ENCODE data around the gene MNX1. TPM values are rescaled to one million over a fixed set of nuclear protein-coding genes. Genes with fewer than 3 reads are reported as not detected.

MNX1 gene
- total RNA-seq, 1 donor from 2014 or later, result 3.4 TPM

GRCh38 chr7:156975620-156976019 is 34.8 kb downstream of the MNX1 start:
- no peak for DNase-seq (ENCODE audit: low spot score)

GRCh38 chr7:156969972-156970420 is 40.5 kb downstream of the MNX1 start:
- peak; percentile 22 for DNase-seq (ENCODE audit: low spot score)

GRCh38 chr7:156968183-156968582 is 42.3 kb downstream of the MNX1 start:
- no peak for DNase-seq (ENCODE audit: low spot score)

GRCh38 chr7:156966387-156966786 is 44.1 kb downstream of the MNX1 start:
- DNase-seq (ENCODE audit: low spot score), result no peak

- no peak for DNase-seq (ENCODE audit: low spot score)
Measured at GRCh38 chr7:156964971-156965370, 45.5 kb downstream of the MNX1 start.

- DNase-seq (ENCODE audit: low spot score), result no peak
Measured at GRCh38 chr7:156963472-156963871, 47.0 kb downstream of the MNX1 start.

GRCh38 chr7:156962897-156963296 is 47.6 kb downstream of the MNX1 start:
- DNase-seq (ENCODE audit: low spot score), result no peak

- DNase-seq (ENCODE audit: low spot score), result no peak
Measured at GRCh38 chr7:156962145-156962544, 48.3 kb downstream of the MNX1 start.

GRCh38 chr7:156956727-156957126 is 53.7 kb downstream of the MNX1 start:
- no peak for DNase-seq (ENCODE audit: low spot score)

GRCh38 chr7:156954941-156955340 is 55.5 kb downstream of the MNX1 start:
- DNase-seq (ENCODE audit: low spot score), result no peak

Other genes starting within 250 kb of the MNX1 start
- gene LMBR1, start 117.5 kb downstream of the MNX1 start, total RNA-seq (ENCODE audit: insufficient read depth, low replicate concordance), result 56.3 TPM
- gene NOM1, start 61.0 kb downstream of the MNX1 start, total RNA-seq (ENCODE audit: insufficient read depth, low replicate concordance), result 14.4 TPM
- 67.2 TPM for gene UBE3C, start 128.3 kb upstream of the MNX1 start, total RNA-seq (ENCODE audit: insufficient read depth, low replicate concordance)

All from umbilical cord (tissue), 2 donors.